ENCODE data around the gene IMMP1L.
"Not testable (repeated sequence)": the region's sequence is repeated elsewhere in the genome, so short reads cannot be mapped to it uniquely, and the experiment has no call there.

The IMMP1L gene

DNA sequence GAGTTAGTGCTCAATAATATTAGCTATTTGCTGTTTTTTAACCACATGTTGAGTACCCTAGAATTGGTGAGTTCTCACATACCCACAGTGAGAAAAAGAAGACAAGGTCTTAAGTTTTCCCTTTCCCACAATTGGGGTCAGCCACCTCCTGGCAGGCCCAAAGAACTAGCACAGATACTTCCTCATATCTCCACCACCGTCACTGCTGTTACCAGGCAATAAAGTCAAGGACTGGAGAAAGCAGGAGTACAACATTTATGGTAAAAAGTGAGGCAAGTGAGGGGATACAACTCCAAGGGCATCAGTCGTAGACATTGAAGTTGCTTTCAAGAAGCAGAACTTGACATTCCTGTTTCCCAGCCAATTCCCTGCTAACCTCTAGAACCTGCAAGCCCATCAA is 19.8 kb upstream of the IMMP1L start:
- no peak overlapping the region for H3K4me3 ChIP-seq (ENCODE audit: low read depth, low read length)
- TF ChIP-seq, protein P1, sequence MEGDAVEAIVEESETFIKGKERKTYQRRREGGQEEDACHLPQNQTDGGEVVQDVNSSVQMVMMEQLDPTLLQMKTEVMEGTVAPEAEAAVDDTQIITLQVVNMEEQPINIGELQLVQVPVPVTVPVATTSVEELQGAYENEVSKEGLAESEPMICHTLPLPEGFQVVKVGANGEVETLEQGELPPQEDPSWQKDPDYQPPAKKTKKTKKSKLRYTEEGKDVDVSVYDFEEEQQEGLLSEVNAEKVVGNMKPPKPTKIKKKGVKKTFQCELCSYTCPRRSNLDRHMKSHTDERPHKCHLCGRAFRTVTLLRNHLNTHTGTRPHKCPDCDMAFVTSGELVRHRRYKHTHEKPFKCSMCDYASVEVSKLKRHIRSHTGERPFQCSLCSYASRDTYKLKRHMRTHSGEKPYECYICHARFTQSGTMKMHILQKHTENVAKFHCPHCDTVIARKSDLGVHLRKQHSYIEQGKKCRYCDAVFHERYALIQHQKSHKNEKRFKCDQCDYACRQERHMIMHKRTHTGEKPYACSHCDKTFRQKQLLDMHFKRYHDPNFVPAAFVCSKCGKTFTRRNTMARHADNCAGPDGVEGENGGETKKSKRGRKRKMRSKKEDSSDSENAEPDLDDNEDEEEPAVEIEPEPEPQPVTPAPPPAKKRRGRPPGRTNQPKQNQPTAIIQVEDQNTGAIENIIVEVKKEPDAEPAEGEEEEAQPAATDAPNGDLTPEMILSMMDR (IDR thresholded peaks at IDR 0.05; ENCODE audit: low read depth, low read length) = no peak

DNA sequence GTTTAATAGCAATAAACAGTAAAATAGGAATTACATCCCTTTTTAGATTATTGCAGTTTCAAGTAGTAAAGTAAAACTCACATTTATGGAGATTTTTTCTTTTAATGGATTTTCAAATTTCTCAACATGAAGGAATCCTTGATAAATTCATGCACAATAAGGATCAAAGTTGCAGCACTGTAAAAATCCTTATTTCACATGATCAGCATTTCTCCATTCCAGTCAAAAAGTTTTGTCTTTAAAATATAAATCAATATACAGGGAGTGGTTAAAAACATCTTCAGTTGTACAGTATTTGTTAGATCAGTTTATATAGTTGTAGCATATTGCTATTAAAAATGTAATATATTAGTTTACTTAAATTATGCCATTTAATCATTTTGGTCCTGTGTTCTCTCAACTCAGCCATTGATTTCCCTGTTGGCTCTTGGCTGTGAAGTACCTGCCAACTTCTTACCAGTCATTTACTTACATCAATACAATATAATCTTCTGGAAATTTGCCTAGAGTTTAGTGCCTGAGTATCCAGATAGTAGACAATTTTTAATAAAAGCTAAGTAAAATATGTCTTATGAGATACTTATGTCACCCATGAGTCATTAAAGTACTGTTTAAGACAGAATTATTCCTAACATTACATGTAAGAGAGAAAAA is 12.2 kb upstream of the IMMP1L start:
- TF ChIP-seq, protein P1 (IDR thresholded peaks at IDR 0.05; ENCODE audit: low read depth, low read length) = no peak

DNA sequence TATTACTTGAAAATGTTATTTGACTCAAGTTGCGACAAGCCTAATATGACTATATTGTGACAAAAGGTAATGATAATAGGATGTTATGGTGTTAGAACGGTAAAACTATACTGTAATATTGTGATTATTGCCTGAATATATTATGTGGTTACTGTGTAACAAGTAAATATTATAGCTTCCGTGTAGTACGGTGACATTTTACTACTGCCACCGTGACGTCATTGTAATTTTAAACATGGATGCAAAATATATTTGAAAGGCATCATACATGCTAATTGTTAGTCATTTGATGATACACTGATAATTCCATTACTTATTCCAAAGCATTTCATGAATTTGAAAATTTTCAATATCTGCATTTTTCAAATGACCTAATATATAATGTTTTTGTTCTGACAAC is 2.7 kb upstream of the IMMP1L start:
- no peak overlapping the region for H3K4me3 ChIP-seq (ENCODE audit: low read depth, low read length)
- TF ChIP-seq, protein P1 (IDR thresholded peaks at IDR 0.05; ENCODE audit: low read depth, low read length) = no peak

More for the DNA sequence above, 12.2 kb upstream of the IMMP1L start:
- H3K4me3 ChIP-seq (ENCODE audit: low read depth, low read length) = no peak overlapping the region

DNA sequence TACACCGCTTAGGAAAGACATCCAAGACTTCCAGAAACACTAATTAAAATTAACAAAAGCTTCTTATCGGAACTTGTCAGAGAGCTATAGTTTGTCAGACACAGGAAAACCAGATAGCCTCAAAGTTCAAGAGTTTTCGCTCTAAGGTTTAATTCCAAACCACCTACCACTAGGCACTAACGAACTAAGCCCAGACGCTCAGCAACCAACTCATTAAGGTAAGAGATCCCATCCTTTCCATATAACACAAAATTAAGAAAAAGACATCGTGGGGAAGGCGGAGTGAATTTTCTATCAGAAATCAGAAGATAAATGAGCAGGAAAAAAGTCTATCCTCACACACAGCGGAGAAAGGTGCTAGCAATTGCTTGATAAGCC is 382 bp downstream of the IMMP1L start:
- H3K4me3 ChIP-seq (ENCODE audit: low read depth, low read length) = peak overlapping the region; percentile 99
- TF ChIP-seq, protein P1 (IDR thresholded peaks at IDR 0.05; ENCODE audit: low read depth, low read length) = no peak

DNA sequence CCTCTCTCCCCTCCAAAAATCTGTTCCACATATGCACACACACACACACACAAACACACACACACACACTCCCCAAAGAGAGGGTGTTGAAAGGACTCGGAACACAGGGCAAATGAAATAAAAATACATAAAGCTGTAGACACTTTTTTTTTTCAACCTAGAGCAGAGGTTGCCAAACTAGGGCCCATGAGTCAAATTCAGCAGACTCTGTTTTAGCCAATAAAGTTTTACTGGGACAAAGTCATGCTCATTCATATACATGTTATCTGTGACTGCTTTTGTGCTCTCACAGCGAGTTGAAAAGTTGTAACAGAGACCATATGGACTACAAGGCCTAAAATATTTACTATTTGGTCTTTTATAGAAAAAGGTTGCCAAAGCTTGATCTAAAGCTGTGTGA is 8.9 kb downstream of the IMMP1L start:
- H3K4me3 ChIP-seq (ENCODE audit: low read depth, low read length) = no peak overlapping the region
- TF ChIP-seq, protein P1 (IDR thresholded peaks at IDR 0.05; ENCODE audit: low read depth, low read length) = no peak

DNA sequence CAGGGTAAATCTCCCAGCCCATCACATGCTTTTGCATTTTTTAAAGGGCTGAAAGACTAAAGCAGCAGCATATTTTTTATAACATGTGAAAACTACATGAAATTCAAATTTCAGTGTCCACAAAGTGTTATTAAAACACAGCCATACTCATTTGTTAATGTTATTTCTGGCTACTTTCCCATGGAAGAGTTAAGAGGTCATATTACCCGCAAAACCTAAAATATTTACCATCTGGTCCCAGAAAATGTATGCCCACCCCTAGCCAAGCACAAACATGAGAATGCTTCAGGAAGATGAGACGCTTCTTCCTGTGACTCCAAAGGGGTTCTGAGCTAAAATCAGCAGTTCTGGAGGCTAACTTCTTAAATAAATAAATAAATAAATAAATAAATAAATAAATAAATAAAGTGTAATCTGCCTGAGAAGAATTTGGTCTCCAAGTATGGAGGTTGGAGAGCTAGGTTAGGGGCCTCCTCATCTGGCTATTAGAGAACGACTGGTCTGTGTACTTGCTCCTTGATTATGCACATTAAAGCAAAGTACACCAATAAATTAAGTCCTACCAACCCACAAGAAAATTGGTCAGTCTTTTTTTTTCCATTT is 9.7 kb downstream of the IMMP1L start:
- no peak overlapping the region for H3K4me3 ChIP-seq (ENCODE audit: low read depth, low read length)
- TF ChIP-seq, protein P1 (IDR thresholded peaks at IDR 0.05; ENCODE audit: low read depth, low read length) = no peak

DNA sequence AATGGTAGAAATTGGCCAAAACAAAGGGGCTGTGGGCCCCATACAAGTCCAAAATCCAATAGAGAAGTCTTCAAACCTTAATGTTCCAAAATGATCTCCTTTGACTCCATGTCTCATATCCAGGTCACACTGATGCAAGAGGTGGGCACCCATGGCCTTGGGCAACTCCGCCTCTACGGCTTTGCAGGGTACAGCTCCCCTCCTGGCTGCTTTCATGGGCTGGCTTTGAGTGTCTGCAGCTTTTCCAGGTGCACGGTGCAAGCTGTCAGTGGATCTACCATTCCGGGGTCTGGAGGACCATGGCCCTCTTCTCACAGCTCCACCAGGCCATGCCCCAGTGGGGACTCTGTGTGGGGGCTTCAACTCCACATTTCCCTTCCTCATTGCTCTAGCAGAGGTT is 15.7 kb downstream of the IMMP1L start:
- H3K4me3 ChIP-seq (ENCODE audit: low read depth, low read length) = not testable (repeated sequence)

DNA sequence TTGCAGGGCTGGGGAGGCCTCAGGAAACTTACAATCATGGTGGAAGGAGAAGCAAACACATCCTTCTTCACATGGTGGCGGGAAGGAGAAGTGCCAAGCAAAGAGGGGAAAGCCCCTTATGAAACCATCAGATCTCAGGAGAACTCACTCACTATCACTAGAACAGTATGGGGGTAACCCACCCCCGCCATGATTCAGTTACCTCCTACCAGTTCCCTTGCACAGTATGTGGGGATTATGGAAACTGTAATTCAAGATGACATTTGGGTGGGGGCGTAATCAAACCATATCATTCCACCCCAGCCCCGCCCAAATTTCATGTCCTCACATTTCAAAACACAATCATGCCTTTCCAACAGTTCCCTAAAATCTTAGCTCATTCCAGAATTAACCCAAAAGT is 16.2 kb downstream of the IMMP1L start:
- TF ChIP-seq, protein P1 (IDR thresholded peaks at IDR 0.05; ENCODE audit: low read depth, low read length) = no peak
- no peak overlapping the region for H3K4me3 ChIP-seq (ENCODE audit: low read depth, low read length)

Measured in WI38 (cell line).